ENCODE measurements around the gene JAM3.

Gene JAM3

DNA sequence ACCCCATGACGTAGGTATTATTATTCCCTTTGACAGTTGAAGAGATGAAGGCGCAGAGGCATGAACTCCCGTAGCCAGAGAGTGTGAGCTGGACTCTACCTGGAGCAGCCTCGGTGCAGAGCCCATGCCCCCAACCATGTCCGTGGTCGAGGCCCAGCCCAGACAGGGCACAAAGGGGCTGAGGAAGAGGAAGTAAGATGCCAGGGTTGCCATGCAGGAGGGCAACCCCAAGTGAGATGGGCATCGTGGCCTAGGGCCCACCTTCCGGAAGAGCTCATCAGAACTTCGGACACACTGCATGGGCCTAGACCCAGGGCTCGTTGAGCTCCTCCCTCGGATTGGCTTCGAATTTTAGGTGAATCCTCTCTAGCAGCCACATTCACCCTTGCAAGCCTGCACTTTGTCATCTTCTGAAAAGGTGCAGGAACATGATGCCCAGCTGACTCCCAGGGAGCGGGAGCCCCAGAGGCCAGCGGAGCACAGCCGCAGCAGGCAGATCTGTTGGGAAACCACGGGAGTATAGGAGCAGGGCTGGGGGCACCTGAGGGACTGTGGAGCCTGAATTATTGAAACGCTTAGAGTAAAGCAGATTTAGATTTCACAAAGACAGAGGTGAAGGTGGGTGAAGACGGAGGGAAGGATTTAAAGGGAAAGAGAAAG, 29.0 kb upstream of the JAM3 start:
- DNase-seq, result no peak

DNA sequence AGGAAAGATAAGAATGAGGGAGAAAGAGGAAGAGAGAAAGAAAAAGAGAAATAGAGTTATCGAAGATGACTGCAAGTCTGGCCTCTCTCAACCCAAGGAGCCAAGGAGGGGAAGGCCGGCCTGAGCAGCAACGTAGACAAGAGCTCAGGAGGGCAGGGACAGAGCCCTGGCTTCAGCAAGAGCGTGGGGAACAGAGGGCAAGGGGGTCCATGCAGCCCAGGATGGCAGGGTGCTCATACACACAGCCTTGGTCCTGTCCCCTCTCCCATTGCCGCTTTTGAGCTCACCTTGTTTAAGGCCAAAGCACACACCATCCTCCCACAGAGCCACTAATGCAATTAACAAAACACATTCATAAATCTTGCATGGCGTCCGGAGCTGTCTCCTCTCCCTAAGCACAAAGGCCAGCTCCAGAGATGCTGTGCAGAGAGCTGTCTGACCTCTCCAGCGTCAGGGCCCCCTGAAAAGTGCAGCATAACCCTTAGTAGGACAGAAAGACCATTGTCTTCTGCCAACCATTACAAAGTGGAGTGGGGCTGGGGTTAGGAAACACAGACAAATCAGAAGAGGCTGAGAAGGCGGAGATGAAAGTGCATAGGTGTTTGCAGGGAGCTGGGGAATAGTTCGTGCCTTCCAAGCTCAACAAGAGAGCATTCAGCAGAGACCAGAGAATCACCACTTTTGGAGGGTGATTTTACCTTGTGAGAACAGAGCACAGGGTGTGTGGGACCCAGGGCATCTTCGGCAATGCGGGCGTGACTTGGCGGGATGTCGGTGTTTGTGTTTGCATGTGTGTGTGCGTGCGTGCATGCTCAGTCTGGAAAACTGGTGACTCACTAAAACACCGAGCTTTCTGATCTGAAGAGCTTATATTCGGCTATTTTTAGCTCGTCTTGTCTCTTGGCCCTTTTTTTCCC, 28.2 kb upstream of the JAM3 start:
- no peak for DNase-seq

DNA sequence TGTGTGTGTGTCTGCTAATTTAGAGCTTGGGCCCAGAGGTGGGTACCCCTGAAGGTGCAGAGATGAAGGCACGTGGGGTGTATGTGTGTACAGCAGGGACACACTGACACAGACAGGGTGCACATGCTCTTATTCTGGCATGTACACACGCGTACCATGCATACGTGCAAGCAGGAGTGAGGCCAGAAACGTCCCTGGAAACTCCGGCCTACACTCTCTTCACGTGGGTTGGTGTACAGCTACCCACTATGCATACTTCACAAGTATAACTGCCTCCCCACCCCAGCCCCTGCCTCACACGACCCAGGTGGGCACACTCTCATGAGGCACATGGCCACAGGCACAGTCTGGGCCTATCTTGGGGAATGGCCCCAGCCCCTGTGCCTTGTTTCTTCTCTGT, 27.5 kb upstream of the JAM3 start:
- DNase-seq, result no peak

DNA sequence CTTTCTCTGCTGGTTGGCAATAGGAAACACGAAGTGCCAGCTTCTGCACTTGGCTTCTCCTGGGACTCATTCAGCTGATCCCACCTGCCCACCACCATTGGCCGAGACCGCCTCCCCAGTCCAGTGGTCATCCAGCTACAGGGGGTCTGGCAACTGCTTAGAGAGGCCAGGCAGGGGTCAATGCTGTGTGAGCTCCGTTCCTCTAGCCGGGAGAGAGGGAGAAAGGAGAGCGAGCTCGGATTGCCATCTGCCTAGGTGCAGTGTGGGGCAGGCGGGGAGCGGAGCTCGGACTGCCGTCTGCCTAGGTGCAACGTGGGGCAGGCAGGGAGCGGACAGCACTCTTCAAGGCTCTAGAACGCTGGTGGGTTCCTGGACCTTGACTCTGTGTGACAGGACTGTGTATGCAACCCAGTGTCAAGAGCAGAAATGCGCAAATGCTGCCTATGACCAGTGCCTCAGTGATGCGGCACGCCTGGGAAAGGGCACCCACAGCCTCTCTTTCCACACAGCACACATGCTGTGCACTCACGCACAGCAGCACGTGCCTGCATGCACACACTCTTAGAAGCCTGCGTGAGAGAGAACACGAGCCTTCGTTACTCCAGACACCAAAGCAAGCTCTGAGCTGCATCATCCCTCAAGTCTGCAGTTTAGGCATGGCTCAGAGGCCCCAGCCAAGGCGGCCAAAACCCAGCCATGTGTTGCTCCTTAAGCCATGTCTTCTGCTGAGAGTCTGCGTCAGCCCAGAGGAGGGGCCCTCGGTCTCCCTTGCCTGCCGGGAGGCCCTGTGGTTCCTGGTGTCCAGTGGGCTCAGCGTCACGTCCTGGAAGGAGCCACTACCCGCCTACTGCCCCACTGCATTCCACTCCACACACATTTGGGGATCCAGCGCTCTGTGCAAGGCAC, 26.8 kb upstream of the JAM3 start:
- DNase-seq, result no peak

DNA sequence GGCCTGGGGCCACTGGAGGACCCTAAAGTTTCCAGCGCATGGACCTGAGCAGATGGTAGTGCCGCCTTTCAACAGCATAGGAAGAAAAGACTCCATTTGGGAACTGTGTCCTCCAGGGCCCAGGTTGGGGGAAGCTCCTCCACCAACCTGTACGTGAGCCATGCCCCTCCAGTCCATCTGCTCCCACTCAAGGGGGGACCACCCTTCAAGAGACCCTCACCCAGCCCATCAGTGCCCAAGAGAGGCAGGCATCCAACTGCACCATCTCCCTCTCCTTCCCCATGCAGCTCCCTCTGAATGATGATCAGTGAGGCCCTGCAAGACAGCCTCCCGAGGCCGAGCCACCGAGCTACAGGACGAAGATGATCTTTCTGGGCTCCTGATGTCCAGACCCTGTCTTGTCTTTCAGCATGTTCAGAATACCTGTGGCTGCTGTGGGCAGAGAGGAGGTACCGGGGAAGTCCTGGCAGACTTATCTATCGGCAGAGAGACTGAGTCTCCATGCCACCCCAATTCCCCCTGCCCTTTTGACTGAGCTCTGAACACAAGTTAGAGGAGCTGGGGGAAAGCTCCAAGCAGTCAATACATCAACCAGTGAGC, 25.0 kb upstream of the JAM3 start:
- no peak for DNase-seq

DNA sequence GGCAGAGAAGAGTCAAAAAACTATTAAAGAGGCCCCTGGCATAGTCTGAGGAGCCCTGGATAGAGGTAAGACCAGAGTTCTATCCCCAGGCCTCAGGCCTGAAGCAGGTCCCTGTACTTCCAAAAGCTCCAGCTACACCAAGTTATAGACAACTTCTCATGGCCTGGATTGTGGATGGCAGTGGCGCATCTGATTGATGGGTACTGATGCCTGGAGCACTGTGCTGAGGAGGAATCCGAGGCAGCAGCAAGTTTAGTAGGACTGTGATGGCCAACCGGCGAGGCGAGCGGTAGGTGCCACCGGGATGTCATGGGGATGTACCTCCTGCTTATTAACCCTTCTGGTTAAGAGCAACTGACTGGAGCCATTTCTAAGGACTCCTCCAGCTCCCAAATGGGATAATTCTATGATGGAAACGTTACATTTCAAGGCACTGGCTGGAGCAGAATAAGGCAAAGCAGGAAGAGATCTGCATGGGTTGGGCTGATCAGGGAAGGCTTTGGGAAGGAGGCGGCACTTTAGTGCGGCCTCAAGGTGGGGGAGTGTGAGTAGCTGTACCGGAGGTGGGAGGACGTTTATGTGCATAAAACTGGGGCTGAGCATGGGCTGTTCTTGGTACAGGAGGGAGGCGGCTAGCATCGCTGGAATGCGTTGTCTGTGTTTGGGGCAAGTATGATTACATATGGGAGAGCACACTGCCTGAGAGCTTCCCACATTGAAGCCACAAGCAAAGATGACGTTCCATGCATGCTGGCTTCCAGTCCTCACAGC, 24.2 kb upstream of the JAM3 start:
- no peak for DNase-seq

DNA sequence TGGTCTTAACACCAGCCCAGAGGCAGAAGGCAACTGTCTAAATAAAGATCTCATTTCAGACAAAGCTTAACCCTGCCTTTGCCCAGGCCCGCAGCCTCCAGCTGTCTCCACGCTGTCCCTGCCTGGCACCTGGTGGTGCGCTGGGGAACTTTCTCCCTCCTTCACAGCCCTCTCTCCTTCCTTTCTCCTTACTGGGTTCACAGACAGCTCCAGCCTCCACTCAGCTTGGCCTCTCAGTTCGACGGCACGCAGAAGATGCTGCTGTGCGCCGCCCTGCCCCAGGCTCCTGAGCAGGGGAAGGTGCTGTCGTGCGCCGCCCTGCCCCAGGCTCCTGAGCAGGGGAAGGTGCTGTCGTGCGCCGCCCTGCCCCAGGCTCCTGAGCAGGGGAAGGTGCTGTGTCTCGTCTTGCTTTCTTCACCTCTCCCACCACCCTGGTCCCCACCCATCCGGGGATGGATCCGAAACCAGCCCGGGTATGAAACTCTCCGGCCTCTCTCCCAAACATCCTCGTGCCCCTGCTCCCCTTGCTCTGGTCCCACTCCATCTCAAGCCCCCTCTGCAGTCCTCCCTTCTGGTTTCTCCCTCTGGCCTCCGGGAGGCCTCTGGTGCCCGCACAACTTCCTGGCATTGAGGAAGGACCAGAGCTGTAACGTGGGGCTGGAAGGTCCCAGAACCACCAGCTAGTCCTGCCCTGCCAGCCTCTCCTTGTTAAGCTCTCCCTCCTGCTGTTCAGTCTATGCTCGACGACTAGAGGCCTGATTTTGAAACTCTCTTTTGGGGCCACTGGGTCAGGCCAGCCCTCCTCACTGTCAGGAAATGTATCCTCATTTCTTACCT, 22.9 kb upstream of the JAM3 start:
- peak; percentile 53 for DNase-seq

DNA sequence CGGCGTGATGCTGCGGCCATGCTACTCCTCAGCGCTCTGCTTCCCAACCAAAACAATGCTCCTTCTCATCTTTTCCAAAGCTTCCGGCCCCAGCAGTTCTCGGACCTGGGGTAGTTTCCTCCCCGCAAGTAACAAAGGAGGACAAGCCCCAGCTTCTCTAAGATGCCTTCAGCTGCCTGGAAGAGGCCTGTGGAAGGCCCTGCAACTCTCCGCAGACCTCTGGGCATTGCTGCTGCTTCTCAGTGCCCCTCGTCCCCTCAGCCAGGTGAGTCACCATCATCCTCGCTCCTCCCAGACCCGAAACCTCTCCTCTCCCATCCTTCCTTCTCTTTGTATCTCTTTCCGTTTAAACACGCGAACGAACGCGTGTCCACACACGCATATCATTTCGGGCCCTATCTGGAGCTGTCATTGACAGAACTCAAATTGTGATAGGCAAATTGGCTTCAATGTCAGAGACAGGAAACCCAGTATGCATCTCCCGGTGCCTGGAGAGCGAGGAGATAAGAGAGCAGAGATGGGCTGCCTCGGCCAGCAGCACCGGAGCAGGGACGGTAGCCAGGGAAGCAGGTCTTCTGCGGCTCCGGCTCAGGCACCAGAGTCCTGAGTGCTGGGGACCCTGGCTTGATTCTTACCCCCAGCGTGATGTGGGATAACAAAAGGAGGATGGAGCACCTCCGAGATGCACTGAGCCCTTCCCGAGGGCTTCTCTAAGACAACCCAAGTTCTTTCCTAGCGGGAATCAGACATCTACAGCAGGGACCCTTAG, 22.0 kb upstream of the JAM3 start:
- DNase-seq, result no peak

DNA sequence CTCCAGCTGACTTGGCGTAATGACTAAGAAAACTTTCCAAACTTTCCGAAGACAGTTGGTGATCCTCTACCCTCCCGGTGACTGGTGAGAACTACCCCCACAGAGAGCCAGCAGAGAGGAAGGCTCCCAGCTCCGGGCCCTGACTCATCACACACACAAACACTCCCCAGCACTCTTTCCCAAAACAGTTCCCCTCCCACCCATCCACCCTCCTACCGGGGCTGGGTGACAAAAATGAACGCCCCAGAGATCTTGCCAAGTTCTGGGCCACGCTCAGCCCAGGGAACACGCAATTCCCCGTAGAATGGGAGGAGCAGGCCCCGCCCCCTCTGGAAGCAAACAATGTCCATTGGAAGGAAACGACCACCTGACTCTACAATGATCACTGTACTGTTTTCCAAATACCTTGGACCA, 21.3 kb upstream of the JAM3 start:
- no peak for DNase-seq

DNA sequence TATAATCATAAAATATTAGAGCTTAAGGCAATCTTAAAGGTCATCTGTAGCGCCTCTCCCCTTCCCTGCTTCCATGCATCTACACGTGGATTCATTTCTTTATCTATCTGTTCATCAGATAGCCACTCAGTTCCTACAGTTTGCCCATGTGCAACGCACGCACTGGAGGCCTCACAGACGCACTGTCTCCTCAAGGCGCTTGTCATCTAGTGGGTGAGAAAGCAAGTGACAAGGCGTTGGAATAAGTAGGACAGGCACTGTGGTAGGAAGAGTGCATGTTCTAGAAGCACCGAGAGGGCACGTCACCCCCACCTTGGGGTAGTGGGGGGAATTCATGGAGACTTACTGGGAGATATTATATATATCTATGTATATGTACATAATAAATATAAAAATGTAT, 20.8 kb upstream of the JAM3 start:
- DNase-seq, result no peak

DNA sequence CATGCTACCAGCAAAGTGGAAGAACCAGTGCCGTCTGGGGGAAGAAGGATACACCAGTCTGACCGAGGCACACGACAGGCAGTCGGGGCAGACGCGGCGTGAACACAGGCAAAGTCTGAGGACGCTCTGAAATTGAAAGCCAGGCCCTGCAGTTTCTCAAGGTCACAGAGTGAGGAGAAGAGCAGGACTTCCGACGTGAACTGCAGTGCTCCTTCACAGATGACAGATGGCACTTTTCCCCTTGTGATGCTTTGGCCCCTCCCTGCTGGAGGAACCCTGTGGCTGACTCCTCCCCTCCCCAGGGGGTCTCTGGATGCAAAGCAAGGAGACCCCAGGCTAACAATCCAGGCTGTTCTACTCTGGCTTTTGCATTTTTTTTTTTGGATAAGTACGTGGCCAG, 19.6 kb upstream of the JAM3 start:
- DNase-seq, result no peak

DNA sequence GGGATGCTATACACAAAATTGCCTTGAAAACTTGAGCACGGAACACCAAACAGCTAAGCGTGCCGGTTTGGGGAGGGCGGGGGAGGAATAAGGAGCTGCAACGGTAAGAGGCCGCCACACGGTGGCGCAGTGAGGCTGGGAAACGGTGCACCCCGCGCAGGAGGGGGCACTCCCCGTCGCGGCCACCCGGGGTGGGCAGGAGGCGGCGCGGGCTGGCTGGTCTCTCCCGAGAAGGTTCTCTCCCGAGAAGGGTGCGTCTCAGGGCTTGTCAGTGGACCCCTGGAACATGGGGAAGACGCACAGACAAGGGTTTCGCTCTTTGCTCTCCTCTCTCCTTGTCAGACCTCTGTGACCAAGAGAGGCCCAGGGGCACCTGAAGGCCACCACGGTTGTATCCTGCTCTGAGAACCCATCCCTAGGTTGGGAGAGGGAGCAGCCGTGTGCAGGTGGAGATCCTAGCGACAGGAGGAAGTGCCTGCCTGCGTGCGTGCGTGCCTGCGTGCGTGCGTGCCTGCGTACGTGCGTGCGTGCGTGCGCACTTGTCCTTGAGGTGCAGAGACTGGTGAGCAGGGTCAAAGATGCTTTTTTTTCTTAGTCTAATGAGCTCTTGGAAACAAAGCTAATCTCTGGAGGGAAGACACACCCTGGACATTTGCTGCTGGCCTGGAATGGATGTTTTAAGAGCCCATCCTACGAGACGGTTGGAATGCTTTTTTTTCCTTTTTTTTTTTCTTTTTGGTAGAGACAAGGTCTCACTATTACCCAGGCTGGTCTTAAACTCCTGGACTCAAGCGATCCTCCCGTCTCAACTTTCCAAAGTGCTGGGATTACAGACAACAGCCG, 18.1 kb upstream of the JAM3 start:
- peak; percentile 74 for DNase-seq

DNA sequence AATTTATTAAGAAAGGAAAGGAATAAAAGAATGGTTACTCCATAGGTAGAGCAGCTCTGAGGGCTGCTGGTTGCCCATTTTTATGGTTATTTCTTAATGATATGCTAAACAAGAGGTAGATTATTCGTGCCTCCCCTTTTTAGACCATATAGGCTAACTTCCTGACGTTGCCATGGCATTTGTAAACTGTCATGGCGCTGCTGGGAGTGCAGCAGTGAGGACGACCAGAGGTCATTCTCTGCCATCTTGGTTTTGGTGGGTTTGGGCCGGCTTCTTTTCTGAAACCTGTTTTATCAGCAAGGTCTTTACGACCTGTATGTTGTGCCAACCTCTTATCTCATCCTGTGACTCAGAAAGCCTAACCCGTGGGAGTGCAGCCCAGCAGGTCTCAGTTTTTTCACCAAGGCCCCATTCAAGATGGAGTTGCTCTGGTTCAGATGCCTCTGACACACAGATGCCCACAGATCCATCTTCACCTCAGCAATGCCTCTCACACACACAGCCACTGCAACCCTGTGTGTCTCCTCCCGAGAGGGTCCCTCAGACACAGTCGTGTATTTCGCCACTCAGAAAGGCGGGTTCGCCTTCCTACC, 16.4 kb upstream of the JAM3 start:
- DNase-seq, result no peak

DNA sequence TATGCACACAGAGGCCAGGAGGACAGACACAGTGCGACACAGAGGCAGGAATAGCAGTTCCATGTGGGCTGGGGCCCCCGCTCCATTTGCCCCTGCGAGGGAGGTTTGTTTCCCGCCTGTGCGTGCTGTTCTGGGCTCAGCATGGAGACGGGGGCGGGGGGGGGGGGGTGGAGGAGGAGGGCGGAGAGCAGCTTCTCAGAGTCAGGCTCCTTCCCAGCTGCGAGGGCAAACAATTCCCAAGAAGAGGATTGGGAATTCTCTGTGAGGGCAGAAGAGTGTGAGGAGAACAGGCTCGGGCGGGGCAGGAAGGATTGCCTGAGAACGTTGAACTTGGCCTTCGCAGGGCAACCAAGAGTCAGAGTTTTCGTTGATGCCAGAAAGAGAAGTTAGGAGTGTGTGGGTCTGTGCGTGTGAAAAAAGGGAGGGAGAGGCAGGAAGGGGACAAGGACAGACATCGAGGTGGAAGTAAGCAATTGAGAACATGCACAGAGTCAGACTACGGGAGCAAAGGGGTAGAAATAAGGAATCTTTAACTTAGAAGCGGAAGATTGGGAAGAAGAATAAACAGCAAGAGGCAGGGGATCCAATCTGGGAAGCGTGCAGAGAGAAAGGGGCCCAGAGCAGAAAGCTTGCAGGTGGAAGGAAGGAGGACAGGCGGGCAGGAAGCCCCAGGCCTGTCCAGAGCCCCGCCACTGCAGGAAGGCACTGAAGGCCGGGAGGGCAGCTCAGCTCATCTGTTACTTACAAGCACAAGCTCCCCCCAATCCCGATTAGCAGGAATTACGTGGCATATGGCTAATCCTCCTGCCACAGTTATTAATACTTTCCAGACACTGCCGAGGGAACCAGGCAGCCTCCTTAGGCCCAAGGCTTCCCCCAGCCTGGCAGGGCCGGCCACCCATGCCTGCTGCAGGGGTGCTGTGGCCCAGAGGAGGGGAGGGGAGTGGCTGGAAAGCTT, 15.6 kb upstream of the JAM3 start:
- DNase-seq, result no peak

DNA sequence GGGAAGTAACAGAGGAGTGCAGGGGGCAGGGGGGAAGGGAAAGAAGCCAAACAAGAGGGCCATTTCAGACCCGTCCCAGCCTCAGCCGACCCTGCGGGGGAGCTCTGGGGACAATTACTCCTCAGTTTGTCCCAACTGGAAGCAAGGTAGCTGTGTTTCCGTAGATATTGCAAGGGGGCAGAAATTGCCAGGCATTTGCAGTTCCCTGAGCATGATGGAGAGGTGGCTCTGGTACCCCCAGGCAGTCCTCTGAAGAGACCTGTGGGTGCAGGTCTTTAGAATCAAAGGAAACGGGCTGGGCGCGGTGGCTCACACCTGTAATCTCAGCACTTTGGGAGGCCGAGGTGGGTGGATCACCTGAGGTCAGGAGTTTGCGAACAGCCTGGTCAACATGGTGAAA, 13.8 kb upstream of the JAM3 start:
- DNase-seq, result no peak

DNA sequence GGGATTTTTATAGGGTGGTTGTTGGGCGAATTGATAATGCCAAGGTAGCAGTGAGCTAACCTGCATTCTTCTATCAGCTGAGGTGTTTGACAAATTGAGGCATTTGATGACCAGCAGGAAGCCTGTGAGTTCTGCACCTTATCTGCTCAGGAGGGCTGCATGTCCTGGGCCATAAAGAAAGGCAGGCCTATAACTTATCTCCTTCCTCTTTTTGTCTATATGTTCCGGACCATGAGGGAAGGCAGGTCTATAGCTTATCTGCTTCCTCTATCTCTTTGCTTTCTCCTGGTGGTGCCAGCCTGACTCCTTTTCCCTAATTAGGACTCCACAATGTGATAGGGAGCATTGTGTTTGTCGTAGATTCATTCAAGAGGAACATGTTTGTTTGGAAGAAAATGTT, 8.6 kb upstream of the JAM3 start:
- DNase-seq, result no peak

DNA sequence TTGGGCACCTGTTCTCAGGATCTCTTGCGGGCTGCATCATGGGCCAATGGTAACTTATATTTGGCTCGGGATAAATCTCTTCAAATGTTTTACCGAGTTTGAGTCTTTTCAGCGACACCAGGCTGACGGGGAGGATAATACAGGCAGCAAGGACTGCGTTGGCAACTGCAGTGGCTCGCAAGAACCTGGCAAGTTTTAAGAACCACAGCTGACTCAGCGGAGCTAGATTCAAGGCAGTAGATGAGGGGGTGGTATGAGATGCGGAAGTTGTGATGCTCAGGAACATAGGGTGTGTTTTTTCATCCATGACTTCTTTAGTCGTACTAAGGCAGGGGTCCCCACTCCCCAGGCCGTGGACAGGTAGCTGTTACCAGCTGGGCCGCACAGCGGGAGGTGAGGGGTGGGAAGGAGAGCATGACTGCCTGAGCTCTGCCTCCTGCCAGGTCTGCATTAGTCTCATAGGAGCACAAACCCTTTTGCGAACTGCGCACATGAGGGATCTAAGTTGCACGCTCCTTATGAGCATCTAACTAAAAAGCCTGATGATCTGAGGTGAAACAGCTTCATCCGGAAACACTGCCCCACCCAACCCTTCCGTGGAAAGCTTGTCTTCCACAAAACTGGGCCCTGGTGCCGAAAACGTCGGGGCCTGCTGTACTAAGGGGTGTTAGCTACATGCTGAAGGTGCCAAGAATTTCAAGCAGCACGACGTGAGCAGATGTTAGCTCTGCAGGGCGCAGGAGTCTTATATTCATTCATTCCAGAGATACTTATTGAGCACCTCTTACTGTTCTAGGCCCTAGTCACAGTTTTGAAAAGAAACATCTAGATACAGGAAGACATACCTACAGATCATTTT, 6.4 kb upstream of the JAM3 start:
- DNase-seq, result no peak
